ENCODE results near the gene BSDC1.
"Not testable (repeated sequence)": the region's sequence is repeated elsewhere in the genome, so short reads cannot be mapped to it uniquely, and the experiment has no call there.

The BSDC1 gene, protein sequence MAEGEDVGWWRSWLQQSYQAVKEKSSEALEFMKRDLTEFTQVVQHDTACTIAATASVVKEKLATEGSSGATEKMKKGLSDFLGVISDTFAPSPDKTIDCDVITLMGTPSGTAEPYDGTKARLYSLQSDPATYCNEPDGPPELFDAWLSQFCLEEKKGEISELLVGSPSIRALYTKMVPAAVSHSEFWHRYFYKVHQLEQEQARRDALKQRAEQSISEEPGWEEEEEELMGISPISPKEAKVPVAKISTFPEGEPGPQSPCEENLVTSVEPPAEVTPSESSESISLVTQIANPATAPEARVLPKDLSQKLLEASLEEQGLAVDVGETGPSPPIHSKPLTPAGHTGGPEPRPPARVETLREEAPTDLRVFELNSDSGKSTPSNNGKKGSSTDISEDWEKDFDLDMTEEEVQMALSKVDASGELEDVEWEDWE

DNA sequence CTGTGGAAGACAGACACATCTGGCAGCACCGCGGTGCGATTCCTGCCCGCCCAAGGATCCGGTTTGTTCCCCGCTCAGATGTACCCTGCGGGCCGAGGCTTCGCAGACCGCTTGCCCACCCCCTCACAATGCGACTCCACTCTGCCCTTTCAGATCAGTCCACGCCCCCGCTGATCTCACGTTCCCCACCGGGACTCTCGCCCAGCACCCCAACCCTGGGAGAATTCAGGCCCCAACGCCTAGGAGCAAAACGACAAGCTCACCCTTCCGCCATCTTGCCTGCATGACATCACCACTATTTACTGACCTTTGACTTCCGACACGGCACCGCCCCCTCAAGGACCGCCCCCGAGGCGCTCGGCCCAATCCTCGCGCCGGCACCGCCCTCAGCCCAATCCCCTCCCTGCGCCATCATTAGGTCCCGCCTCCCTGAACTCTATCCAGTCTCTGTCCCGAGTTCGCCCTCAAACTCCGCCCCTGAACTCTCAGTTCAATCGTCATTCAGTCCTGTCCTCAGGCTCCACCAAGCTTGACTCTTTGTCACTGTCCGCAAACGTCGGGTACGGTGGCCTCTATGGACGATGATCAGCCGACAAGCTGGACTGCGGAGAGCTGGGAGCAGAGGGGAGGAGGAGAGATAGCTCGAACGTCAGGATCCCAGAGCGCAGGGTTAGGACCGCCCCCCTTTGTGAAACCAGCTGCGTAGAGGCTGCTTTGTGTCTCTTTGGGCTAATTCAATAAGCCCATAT, at the start of gene BSDC1:
BSDC1 (minus strand) TSS at position 301 of the 749 bp plus-strand sequence; CDS start at position 274, 27 bp downstream.
- peak within 1 kb of the TSS; percentile 85 for H3K27ac ChIP-seq
- TF ChIP-seq, protein P1, sequence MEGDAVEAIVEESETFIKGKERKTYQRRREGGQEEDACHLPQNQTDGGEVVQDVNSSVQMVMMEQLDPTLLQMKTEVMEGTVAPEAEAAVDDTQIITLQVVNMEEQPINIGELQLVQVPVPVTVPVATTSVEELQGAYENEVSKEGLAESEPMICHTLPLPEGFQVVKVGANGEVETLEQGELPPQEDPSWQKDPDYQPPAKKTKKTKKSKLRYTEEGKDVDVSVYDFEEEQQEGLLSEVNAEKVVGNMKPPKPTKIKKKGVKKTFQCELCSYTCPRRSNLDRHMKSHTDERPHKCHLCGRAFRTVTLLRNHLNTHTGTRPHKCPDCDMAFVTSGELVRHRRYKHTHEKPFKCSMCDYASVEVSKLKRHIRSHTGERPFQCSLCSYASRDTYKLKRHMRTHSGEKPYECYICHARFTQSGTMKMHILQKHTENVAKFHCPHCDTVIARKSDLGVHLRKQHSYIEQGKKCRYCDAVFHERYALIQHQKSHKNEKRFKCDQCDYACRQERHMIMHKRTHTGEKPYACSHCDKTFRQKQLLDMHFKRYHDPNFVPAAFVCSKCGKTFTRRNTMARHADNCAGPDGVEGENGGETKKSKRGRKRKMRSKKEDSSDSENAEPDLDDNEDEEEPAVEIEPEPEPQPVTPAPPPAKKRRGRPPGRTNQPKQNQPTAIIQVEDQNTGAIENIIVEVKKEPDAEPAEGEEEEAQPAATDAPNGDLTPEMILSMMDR (conservative IDR thresholded peaks at IDR 0.05), result no peak
- TF ChIP-seq ZFX (IDR thresholded peaks at IDR 0.05), result peak; percentile 73; the same call in 1 of the 2 replicates

DNA sequence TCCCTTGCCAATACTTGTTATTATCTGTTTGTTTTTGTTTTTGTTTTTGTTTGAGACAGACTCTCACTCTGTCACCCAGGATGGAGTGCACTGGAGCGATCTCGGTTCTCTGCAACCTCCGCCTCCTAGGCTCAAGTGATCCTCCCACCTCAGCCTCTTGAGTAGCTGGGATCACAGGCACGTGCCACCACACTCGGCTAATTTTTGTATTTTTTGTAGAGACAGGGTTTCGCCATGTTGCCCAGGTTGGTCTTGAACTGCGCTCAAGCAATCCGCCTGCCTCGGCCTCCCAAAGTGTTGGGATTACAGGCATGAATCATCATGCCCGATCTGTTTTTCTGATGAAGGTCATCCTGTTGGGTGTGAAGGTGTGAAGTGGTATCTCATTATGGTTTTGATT, 47.2 kb upstream of the BSDC1 start:
- H3K27ac ChIP-seq, result not testable (repeated sequence)

DNA sequence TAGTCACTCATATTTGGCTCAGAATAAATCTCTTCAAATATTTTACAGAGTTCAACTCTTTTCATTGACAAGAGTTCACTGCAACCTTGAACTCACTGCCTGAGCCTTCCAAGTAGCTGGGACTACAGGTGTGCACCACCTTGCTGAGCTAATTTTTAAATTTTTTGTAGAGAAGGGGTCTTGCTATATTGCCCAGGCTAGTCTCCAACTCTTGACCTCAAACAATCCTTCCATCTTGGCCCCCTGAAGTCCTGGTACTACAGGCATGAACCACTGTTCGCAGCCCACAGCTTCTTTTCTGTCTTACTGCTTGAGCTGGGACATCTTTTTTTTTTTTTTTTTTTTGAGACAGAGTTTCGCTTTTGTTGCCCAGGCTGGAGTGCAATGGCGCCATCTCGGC, 44.5 kb upstream of the BSDC1 start:
- H3K27ac ChIP-seq, result not testable (repeated sequence)

DNA sequence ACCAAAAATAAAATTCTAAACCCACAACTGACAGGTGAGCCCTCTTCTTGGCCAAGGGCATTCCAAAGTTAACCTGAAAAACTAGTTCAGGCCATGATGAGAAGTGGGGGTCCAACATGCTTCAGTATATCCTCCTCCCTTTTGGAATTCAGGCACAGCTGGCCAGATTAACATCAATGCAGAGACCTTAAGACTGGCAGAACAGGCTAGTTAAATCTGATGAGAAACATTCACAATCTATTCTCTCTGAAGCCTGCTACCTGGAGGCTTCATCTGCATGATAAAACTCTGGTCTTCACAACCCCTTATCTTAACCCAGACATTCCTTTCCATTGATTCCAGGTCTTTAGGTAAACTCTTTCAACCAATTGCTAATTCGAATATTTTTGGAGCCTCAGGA, 43.9 kb upstream of the BSDC1 start:
- TF ChIP-seq, protein P1 (conservative IDR thresholded peaks at IDR 0.05), result no peak
- no peak for TF ChIP-seq ZFX (IDR thresholded peaks at IDR 0.05)
- no peak overlapping the region for H3K27ac ChIP-seq

DNA sequence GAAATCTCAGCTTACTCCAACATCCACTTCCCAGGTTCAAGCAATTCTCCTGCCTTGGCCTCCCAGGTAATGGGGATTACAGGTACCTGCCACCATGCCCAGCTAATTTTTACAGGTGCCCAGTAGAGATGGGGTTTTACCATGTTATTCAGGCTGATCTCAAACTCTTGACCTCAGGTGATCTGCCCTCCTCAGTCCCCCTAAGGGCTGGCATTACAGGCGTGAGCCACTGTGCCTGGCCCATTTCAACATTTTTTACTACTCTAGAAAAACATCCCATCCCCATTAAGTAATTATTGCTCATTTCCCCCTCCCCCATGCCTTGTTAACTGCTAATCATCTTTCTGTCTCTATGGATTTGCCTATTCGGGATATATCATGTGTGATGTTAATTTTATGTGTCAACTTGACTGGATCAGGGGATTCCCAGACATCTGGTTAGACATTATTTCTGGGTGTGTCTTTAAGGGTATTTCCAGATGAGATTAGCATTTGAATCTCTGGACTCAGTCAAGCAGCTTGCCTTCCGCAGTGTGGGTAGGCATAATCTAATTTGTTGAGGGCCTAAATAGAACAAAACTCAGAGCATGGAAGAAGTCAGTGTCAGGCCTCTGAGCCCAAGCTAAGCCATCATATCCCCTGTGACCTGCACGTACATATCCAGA, 37.6 kb upstream of the BSDC1 start:
- H3K27ac ChIP-seq, result no peak overlapping the region
- TF ChIP-seq, protein P1 (conservative IDR thresholded peaks at IDR 0.05), result no peak
- no peak for TF ChIP-seq ZFX (IDR thresholded peaks at IDR 0.05)

GRCh38 chr1:32427264-32427963, 33.2 kb upstream of the BSDC1 start:
- H3K27ac ChIP-seq, result no peak overlapping the region
- TF ChIP-seq, protein P1 (conservative IDR thresholded peaks at IDR 0.05), result no peak
- TF ChIP-seq ZFX (IDR thresholded peaks at IDR 0.05), result no peak

- TF ChIP-seq, protein P1 (conservative IDR thresholded peaks at IDR 0.05), result no peak
- no peak for TF ChIP-seq ZFX (IDR thresholded peaks at IDR 0.05)
- no peak overlapping the region for H3K27ac ChIP-seq
Observed at GRCh38 chr1:32426489-32427255, 32.4 kb upstream of the BSDC1 start.
